PC-3 (cell line): ENCODE measurements around the gene ABLIM2.

ENCODE experiments used
- EZH2 ChIP-seq: fragments of 300-600 bp; sonication (generic); IDR thresholded peaks from one replicate; pipeline ENCODE4 v1.6.1; 2017; ENCODE audit warnings: antibody characterized with exemption, mild to moderate bottlenecking, low read length; ENCODE audit not compliant: unreplicated experiment
- TF ChIP-seq, protein P1 (sequence below): fragments of 300-600 bp; sonication (generic); conservative IDR thresholded peaks from 2 replicates; pipeline ENCODE4 v1.5.1; 2017; ENCODE audit warnings: antibody characterized with exemption, low read depth, mild to moderate bottlenecking, low read length

DNA sequence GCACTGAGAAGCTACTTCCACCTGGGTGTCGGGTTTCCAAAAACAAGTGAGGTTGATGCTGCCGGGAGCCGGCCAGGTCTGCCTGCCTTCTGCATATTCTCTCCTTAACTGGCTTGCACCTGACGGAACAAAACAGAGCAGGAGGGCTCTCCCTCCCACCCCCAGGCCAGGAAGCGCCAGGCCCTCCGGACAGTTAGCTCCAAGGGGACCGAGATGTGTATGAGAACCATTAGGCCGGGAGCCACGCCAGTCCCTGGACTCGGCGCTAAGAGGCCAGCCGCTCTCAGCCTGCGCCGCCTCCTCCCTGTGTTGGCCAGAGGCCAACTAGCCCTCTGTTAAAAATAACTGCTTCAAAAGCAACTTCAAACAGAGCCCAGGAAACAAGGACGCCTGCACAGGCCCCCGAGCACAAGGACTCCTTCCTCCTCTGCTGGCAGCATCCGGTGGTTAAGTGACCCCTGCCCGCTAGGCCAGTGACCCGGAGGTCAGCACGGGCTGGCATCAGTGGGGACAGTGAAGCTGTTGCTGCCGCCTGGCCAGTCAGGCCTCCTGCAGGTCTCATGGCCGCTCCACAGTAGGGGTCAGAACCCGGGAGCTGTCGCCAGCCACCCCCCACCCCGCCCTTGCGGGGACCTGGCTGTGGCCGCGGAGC lies 107.9 kb downstream of the ABLIM2 start:
- TF ChIP-seq, protein P1, sequence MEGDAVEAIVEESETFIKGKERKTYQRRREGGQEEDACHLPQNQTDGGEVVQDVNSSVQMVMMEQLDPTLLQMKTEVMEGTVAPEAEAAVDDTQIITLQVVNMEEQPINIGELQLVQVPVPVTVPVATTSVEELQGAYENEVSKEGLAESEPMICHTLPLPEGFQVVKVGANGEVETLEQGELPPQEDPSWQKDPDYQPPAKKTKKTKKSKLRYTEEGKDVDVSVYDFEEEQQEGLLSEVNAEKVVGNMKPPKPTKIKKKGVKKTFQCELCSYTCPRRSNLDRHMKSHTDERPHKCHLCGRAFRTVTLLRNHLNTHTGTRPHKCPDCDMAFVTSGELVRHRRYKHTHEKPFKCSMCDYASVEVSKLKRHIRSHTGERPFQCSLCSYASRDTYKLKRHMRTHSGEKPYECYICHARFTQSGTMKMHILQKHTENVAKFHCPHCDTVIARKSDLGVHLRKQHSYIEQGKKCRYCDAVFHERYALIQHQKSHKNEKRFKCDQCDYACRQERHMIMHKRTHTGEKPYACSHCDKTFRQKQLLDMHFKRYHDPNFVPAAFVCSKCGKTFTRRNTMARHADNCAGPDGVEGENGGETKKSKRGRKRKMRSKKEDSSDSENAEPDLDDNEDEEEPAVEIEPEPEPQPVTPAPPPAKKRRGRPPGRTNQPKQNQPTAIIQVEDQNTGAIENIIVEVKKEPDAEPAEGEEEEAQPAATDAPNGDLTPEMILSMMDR: no peak
- no peak for TF ChIP-seq EZH2
